WTC11 (cell line): ENCODE data around the gene LIX1L. TPM values are rescaled to one million over a fixed set of nuclear protein-coding genes. Genes with fewer than 3 reads are reported as not detected.
A peak's percentile ranks its signal among the peaks of the same experiment; 100 is the strongest.

Source experiments
- ARID4B ChIP-seq: sonication (generic); formaldehyde crosslinking; IDR thresholded peaks from 2 replicates; pipeline ENCODE4 v1.8.0; 2023; ENCODE audit warnings: missing genetic modification reagents, mild to moderate bottlenecking, borderline replicate concordance
- E2F4 ChIP-seq: sonication (generic); formaldehyde crosslinking; IDR thresholded peaks from 2 replicates; pipeline ENCODE4 v1.8.1; 2022; ENCODE audit warnings: low read depth, mild to moderate bottlenecking, moderate library complexity, missing genetic modification reagents, borderline replicate concordance
- ELF4 ChIP-seq: sonication (generic); formaldehyde crosslinking; IDR thresholded peaks from 2 replicates; pipeline ENCODE4 v1.8.1; 2022; ENCODE audit warnings: low read depth, mild to moderate bottlenecking, moderate library complexity, missing genetic modification reagents
- ETV6 ChIP-seq: sonication (generic); formaldehyde crosslinking; IDR thresholded peaks from 2 replicates; pipeline ENCODE4 v1.8.1; 2022; ENCODE audit warnings: mild to moderate bottlenecking, missing genetic modification reagents
- GTF2I ChIP-seq: fragments of 250-450 bp; sonication (Bioruptor Pico); conservative IDR thresholded peaks from 2 replicates; pipeline ENCODE4 v1.4.0; 2021; ENCODE audit warnings: mild to moderate bottlenecking
- HMGA2 ChIP-seq: fragments of 250-450 bp; sonication (Bioruptor Pico); IDR thresholded peaks from 2 replicates; pipeline ENCODE4 v1.4.0; 2021; ENCODE audit warnings: mild to moderate bottlenecking, moderate library complexity
- HMGXB4 ChIP-seq: sonication (generic); formaldehyde crosslinking; IDR thresholded peaks from 2 replicates; pipeline ENCODE4 v1.8.1; 2023; ENCODE audit warnings: mild to moderate bottlenecking, moderate library complexity, missing genetic modification reagents
- JAZF1 ChIP-seq: fragments of 250-450 bp; sonication (Bioruptor Pico); IDR thresholded peaks from 2 replicates; pipeline ENCODE4 v1.9.0; 2021; ENCODE audit warnings: moderate library complexity, mild to moderate bottlenecking, inconsistent platforms
- JUN ChIP-seq: sonication (generic); formaldehyde crosslinking; IDR thresholded peaks from 2 replicates; pipeline ENCODE4 v1.8.0; 2023; ENCODE audit warnings: mild to moderate bottlenecking, missing genetic modification reagents
- MAX ChIP-seq: sonication (generic); formaldehyde crosslinking; IDR thresholded peaks from 2 replicates; pipeline ENCODE4 v1.8.0; 2022; ENCODE audit warnings: mild to moderate bottlenecking, missing genetic modification reagents
- NFATC4 ChIP-seq: fragments of 250-450 bp; sonication (Bioruptor Pico); IDR thresholded peaks from 2 replicates; pipeline ENCODE4 v1.9.0; 2021; ENCODE audit warnings: mild to moderate bottlenecking
- NR1H2 ChIP-seq: sonication (generic); formaldehyde crosslinking; IDR thresholded peaks from 2 replicates; pipeline ENCODE4 v1.9.0; 2021; ENCODE audit warnings: mild to moderate bottlenecking, moderate library complexity, missing genetic modification reagents
- NR2C2 ChIP-seq: sonication (generic); formaldehyde crosslinking; IDR thresholded peaks from 2 replicates; pipeline ENCODE4 v1.8.0; 2022; ENCODE audit warnings: mild to moderate bottlenecking, missing genetic modification reagents
- OVOL2 ChIP-seq: fragments of 250-450 bp; sonication (Bioruptor Pico); IDR thresholded peaks from 2 replicates; pipeline ENCODE4 v1.9.0; 2021; ENCODE audit warnings: mild to moderate bottlenecking, borderline replicate concordance
- RELA ChIP-seq: sonication (generic); formaldehyde crosslinking; IDR thresholded peaks from 2 replicates; pipeline ENCODE4 v1.8.1; 2022; ENCODE audit warnings: missing genetic modification reagents, mild to moderate bottlenecking, borderline replicate concordance
- SP1 ChIP-seq: sonication (generic); formaldehyde crosslinking; conservative IDR thresholded peaks from 2 replicates; pipeline ENCODE4 v1.8.1; 2022; ENCODE audit warnings: missing genetic modification reagents
- ZMAT4 ChIP-seq: fragments of 250-450 bp; sonication (Bioruptor Pico); IDR thresholded peaks from 2 replicates; pipeline ENCODE4 v1.9.0; 2021; ENCODE audit warnings: mild to moderate bottlenecking
- ZNF121 ChIP-seq: sonication (generic); formaldehyde crosslinking; IDR thresholded peaks from 2 replicates; pipeline ENCODE4 v1.8.0; 2023; ENCODE audit warnings: missing genetic modification reagents
- ZNF219 ChIP-seq: sonication (generic); formaldehyde crosslinking; IDR thresholded peaks from 2 replicates; pipeline ENCODE4 v1.8.0; 2023; ENCODE audit warnings: missing genetic modification reagents, mild to moderate bottlenecking, borderline replicate concordance
- ZNF263 ChIP-seq: sonication (generic); formaldehyde crosslinking; IDR thresholded peaks from 2 replicates; pipeline ENCODE4 v1.8.1; 2022; ENCODE audit warnings: low read depth, mild to moderate bottlenecking, moderate library complexity, missing genetic modification reagents
- ZNF425 ChIP-seq: fragments of 250-450 bp; sonication (Bioruptor Pico); conservative IDR thresholded peaks from 2 replicates; pipeline ENCODE4 v1.9.0; 2021; ENCODE audit warnings: mild to moderate bottlenecking
- ZNF512 ChIP-seq: sonication (generic); formaldehyde crosslinking; IDR thresholded peaks from 2 replicates; pipeline ENCODE4 v1.8.1; 2022; ENCODE audit warnings: missing genetic modification reagents, borderline replicate concordance
- ZNF532 ChIP-seq: fragments of 250-450 bp; sonication (Bioruptor Pico); IDR thresholded peaks from 2 replicates; pipeline ENCODE4 v1.9.0; 2021; ENCODE audit warnings: mild to moderate bottlenecking, borderline replicate concordance
- total RNA-seq: library from RNA; stranded (reverse); gene quantifications from 3 replicates; pipeline ENCODE4 v1.2.3, GENCODE V29; 2021

LIX1L gene
- total RNA-seq, 1 experiment from 2014 or later: 3.0 TPM

- TF ChIP-seq HMGXB4 (CRISPR knock-in tag) (no peak), NFATC4 (CRISPR knock-in tag) (no peak), ARID4B (CRISPR knock-in tag) (peak; percentile 79; the same call in 1 of the 2 replicates), HMGA2 (CRISPR knock-in tag) (no peak), ZNF512 (CRISPR knock-in tag) (no peak), SP1 (CRISPR knock-in tag) (peak; percentile 67), ZMAT4 (CRISPR knock-in tag) (no peak), RELA (CRISPR knock-in tag) (no peak), ZNF219 (CRISPR knock-in tag) (no peak), MAX (peak; percentile 78), ZNF532 (CRISPR knock-in tag) (no peak), JAZF1 (CRISPR knock-in tag) (no peak), JUN (CRISPR knock-in tag) (no peak), ETV6 (CRISPR knock-in tag) (peak; percentile 90), ELF4 (CRISPR knock-in tag) (no peak), ZNF121 (CRISPR knock-in tag) (no peak), GTF2I (CRISPR knock-in tag) (no peak), ZNF425 (CRISPR knock-in tag) (no peak), E2F4 (CRISPR knock-in tag) (no peak), OVOL2 (no peak), NR1H2 (no peak), ZNF263 (CRISPR knock-in tag) (no peak), NR2C2 (no peak)
These were observed 38.7 kb upstream of the LIX1L start, which contains the start of gene TXNIP (continued) for GRCh38 chr1:145996433-145997015.
